ENCODE results near the gene TSPOAP1. TPM values are rescaled to one million over a fixed set of nuclear protein-coding genes. Genes with fewer than 3 reads are reported as not detected.

TSPOAP1 gene
- total RNA-seq, 2 donors from 2014 or later = 31.3 to 36.8 TPM

DNA sequence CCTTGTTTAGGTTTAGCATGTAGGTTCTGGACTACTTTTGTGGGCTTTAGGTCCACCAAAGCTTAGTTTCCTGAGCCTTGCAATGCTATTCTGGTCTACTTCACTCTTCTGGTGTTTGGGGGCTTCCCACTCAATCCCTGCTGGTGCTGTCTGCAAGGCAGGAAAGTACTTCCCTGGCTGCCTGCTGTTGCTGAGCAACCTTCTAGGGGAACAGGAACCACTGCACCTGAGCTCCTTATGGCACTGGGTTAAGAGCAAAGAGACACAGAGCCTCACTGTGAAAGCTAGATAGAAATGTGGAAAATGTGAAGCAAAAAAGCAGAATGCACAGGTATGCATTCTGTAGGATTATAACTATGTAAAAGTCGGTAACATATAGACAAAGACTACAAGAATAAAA lies 64.8 kb downstream of the TSPOAP1 start:
- Mint-ChIP-seq H3K27ac (no peak overlapping the region), H3K4me1 (no peaks in the 10 kb centered on the region), H3K4me3 (no peak overlapping the region), H3K36me3 (ENCODE audit: low read depth) (no peaks in the 10 kb centered on the region), H3K9me3 (peaks cover 3% of the 10 kb centered on the region), H3K27me3 (ENCODE audit: insufficient read depth) (peaks cover 67% of the 10 kb centered on the region)
- Histone ChIP-seq H3K9ac (ENCODE audit: extremely low read depth, low read length, poor library complexity, severe bottlenecking) (no peak overlapping the region), H3K9me3 (ENCODE audit: control insufficient read depth, low read length) (no peaks in the 10 kb centered on the region), H3K4me1 (ENCODE audit: control insufficient read depth, insufficient read depth, low read length) (no peaks in the 10 kb centered on the region), H3K27me3 (ENCODE audit: control insufficient read depth, insufficient read depth, low read length, poor library complexity, severe bottlenecking) (peaks cover 65% of the 10 kb centered on the region), H3K4me3 (ENCODE audit: low read length) (no peak overlapping the region), H3K36me3 (ENCODE audit: control insufficient read depth, insufficient read depth, low read length) (no peaks in the 10 kb centered on the region), H3K27ac (ENCODE audit: low read depth, low read length) (no peak overlapping the region)
- no CpG with 5 or more reads among the region's 1 CpG for WGBS, 2 experiments (ENCODE audit: insufficient coverage in 1 of 2, insufficient read length in 1 of 2)
- peak; percentile 43 for DNase-seq
- TF ChIP-seq, protein P1, sequence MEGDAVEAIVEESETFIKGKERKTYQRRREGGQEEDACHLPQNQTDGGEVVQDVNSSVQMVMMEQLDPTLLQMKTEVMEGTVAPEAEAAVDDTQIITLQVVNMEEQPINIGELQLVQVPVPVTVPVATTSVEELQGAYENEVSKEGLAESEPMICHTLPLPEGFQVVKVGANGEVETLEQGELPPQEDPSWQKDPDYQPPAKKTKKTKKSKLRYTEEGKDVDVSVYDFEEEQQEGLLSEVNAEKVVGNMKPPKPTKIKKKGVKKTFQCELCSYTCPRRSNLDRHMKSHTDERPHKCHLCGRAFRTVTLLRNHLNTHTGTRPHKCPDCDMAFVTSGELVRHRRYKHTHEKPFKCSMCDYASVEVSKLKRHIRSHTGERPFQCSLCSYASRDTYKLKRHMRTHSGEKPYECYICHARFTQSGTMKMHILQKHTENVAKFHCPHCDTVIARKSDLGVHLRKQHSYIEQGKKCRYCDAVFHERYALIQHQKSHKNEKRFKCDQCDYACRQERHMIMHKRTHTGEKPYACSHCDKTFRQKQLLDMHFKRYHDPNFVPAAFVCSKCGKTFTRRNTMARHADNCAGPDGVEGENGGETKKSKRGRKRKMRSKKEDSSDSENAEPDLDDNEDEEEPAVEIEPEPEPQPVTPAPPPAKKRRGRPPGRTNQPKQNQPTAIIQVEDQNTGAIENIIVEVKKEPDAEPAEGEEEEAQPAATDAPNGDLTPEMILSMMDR (conservative IDR thresholded peaks at IDR 0.05) = no peak

DNA sequence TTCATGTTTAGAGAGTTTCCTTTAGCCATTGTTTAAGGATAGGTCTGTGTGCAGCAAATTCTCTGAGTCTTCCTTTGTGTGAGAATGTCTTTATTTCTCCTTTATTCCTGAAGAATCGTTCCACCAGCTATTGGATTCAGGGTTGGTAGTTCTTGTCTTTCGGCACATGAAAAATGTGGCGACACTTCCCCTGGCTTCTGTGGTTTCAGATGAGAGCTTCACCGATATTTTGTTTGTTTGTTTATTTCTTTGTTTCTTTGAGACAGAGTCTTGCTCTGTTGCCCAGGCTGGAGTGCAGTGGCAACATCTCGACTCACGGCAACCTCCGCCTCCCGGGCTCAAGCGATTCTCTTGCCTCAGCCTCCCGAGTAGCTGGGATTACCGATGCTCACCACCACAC lies 66.4 kb downstream of the TSPOAP1 start:
- H3K27me3 ChIP-seq (ENCODE audit: control insufficient read depth, insufficient read depth, low read length, poor library complexity, severe bottlenecking) = peaks cover 81% of the 10 kb centered on the region
- no peak for DNase-seq
- peaks cover 79% of the 10 kb centered on the region for H3K27me3 Mint-ChIP-seq (ENCODE audit: insufficient read depth)

DNA sequence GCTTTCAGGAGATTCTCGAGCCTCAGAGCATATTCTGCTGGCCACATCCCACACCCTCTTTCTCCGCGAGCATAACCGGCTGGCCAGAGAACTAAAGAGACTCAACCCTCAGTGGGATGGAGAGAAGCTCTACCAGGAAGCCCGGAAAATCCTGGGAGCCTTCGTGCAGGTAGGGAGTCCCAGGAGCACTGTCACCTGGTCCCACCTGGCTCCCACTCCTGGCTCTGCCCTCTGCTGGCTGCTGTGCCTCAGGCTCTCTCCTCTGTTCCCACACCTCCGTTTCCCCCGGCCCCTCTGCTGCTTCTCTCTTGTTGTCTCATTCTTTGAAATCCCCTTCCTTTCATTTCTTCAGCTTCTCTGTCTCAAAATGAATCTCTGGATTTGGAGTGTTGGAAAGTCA lies 73.8 kb downstream of the TSPOAP1 start:
- Mint-ChIP-seq H3K4me3 (no peak overlapping the region), H3K4me1 (no peaks in the 10 kb centered on the region), H3K36me3 (ENCODE audit: low read depth) (no peaks in the 10 kb centered on the region), H3K9me3 (peaks cover 9% of the 10 kb centered on the region), H3K27ac (no peak overlapping the region), H3K27me3 (ENCODE audit: insufficient read depth) (peaks cover 88% of the 10 kb centered on the region)
- DNase-seq = peak; percentile 92
- Histone ChIP-seq H3K36me3 (ENCODE audit: control insufficient read depth, insufficient read depth, low read length) (no peaks in the 10 kb centered on the region), H3K9ac (ENCODE audit: extremely low read depth, low read length, poor library complexity, severe bottlenecking) (no peak overlapping the region), H3K4me1 (ENCODE audit: control insufficient read depth, insufficient read depth, low read length) (no peaks in the 10 kb centered on the region), H3K27me3 (ENCODE audit: control insufficient read depth, insufficient read depth, low read length, poor library complexity, severe bottlenecking) (peaks cover 72% of the 10 kb centered on the region), H3K9me3 (ENCODE audit: control insufficient read depth, low read length) (no peaks in the 10 kb centered on the region), H3K27ac (ENCODE audit: low read depth, low read length) (no peak overlapping the region), H3K4me3 (ENCODE audit: low read length) (no peak overlapping the region)
- 30 to 35% methylated on average over 4 to 8 of the region's 8 CpGs for WGBS, 2 experiments (ENCODE audit: insufficient coverage in 1 of 2, insufficient read length in 1 of 2)
- TF ChIP-seq, protein P1 (conservative IDR thresholded peaks at IDR 0.05) = peak; percentile 82

More for the DNA sequence above, 66.4 kb downstream of the TSPOAP1 start:
- Mint-ChIP-seq H3K4me1 (no peaks in the 10 kb centered on the region), H3K9me3 (peaks cover 3% of the 10 kb centered on the region), H3K36me3 (ENCODE audit: low read depth) (no peaks in the 10 kb centered on the region), H3K4me3 (no peak overlapping the region), H3K27ac (no peak overlapping the region)
- no peak overlapping the region for H3K4me3 ChIP-seq (ENCODE audit: low read length)
- H3K9ac ChIP-seq (ENCODE audit: extremely low read depth, low read length, poor library complexity, severe bottlenecking) = no peak overlapping the region
- no peaks in the 10 kb centered on the region for H3K9me3 ChIP-seq (ENCODE audit: control insufficient read depth, low read length)
- TF ChIP-seq, protein P1 (conservative IDR thresholded peaks at IDR 0.05) = no peak
- no peaks in the 10 kb centered on the region for H3K4me1 ChIP-seq (ENCODE audit: control insufficient read depth, insufficient read depth, low read length)
- 91 to 92% methylated on average over 9 to 11 of the region's 11 CpGs for WGBS, 2 experiments (ENCODE audit: insufficient coverage in 1 of 2, insufficient read length in 1 of 2)
- no peaks in the 10 kb centered on the region for H3K36me3 ChIP-seq (ENCODE audit: control insufficient read depth, insufficient read depth, low read length)
- no peak overlapping the region for H3K27ac ChIP-seq (ENCODE audit: low read depth, low read length)
